Gastroesophageal sphincter (tissue), 4 donors: ENCODE results near the gene CBX7. TPM values are rescaled to one million over a fixed set of nuclear protein-coding genes. Genes with fewer than 3 reads are reported as not detected.

Experiments
- ATAC-seq: fragments of 150-250 bp; one replicate; pipeline ENCODE4 v1.9.1; 2016; ENCODE audit warnings: mild to moderate bottlenecking, moderate library complexity
- H3K27ac ChIP-seq, 4 donors: fragments of 200-600 bp; sonication (generic) in 3 of 4; 1 replicate in 3 of 4; 2 replicates in 1 of 4; pipeline ENCODE4 v1.5.1; 2016 to 2019
- H3K27me3 ChIP-seq: fragments of 200-600 bp; sonication (generic); one replicate; pipeline ENCODE4 v1.5.1; 2019
- H3K36me3 ChIP-seq, 2 donors: fragments of 200-600 bp; sonication (generic); one replicate each; pipeline ENCODE4 v1.5.1; 2019; ENCODE audit warnings: control low read depth in 1 of 2
- H3K4me1 ChIP-seq, 3 donors: fragments of 200-600 bp; sonication (generic); 1 replicate in 2 of 3; 2 replicates in 1 of 3; pipeline ENCODE4 v1.5.1; 2016 to 2019; ENCODE audit warnings: control low read depth in 2 of 3
- H3K4me3 ChIP-seq, 2 donors: fragments of 200-600 bp; sonication (generic); one replicate each; pipeline ENCODE4 v1.5.1; 2019; ENCODE audit warnings: mild to moderate bottlenecking in 1 of 2, moderate library complexity in 1 of 2
- H3K9me3 ChIP-seq, 3 donors: fragments of 200-600 bp; sonication (generic); one replicate each; pipeline ENCODE4 v1.5.1; 2017 to 2019; ENCODE audit warnings: control low read depth in 2 of 3
- CTCF ChIP-seq, 4 experiments: fragments of 200-600 bp in 2 of 4; fragments of 450-650 bp in 2 of 4; sonication (generic) in 1 of 4; IDR thresholded peaks; one replicate each; pipeline ENCODE4 v1.5.1; 2017 to 2019; ENCODE audit warnings: antibody characterized with exemption in 4 of 4, mild to moderate bottlenecking in 2 of 4, moderate library complexity in 2 of 4
- EP300 ChIP-seq: sonication (generic); formaldehyde crosslinking; IDR thresholded peaks from one replicate; pipeline ENCODE4 v1.6.1; 2017; ENCODE audit warnings: antibody characterized with exemption, mild to moderate bottlenecking
- POLR2A ChIP-seq, 2 donors: fragments of 450-650 bp; IDR thresholded peaks; one replicate each; pipeline ENCODE4 v1.6.1; 2017; ENCODE audit warnings: antibody characterized with exemption in 2 of 2, mild to moderate bottlenecking in 2 of 2, moderate library complexity in 1 of 2
- POLR2AphosphoS5 ChIP-seq: sonication (generic); formaldehyde crosslinking; IDR thresholded peaks from one replicate; pipeline ENCODE4 v1.6.1; 2017; ENCODE audit warnings: antibody characterized with exemption
- WGBS, 2 donors: methylation state at CpG; one replicate each; pipeline ENCODE4 v1.1.5; 2018; ENCODE audit warnings: low coverage in 1 of 2; 5-methylcytosine and 5-hydroxymethylcytosine counted together
- total RNA-seq, 4 donors: library from RNA; depleted of rRNA; stranded (reverse); fragments of >200 nt; gene quantifications; one replicate each; pipeline ENCODE4 v1.1.0, GENCODE V29; 2016

CBX7 gene
- total RNA-seq, 4 donors from 2014 or later, result 102 to 223 (median 171) TPM

GRCh38 chr22:39146256-39147101, 6.0 kb downstream of the CBX7 start:
- peaks cover 0 to 91% (median 52%) of the 10 kb centered on the region in 3 donors for H3K4me1 ChIP-seq
- H3K9me3 ChIP-seq, result no peaks in the 10 kb centered on the region
- WGBS, 2 donors, result 46 to 69% methylated on average over 4 of the region's 6 CpGs
- no peak for TF ChIP-seq POLR2A (IDR thresholded peaks at IDR 0.05)
- no peak for TF ChIP-seq CTCF (IDR thresholded peaks at IDR 0.05)
- TF ChIP-seq POLR2AphosphoS5, result no peak
- TF ChIP-seq EP300, result no peak
- no peaks in the 10 kb centered on the region for H3K27me3 ChIP-seq
- H3K4me3 ChIP-seq, result peak overlapping the region; percentile 72 to 91
- H3K27ac ChIP-seq, result peak overlapping the region; percentile 84 to 99 (median 96)
- no peak for ATAC-seq
- H3K36me3 ChIP-seq, result peaks cover 0 to 30% of the 10 kb centered on the region in 2 donors

- peaks cover 0 to 85% (median 39%) of the 10 kb centered on the region in 3 donors for H3K4me1 ChIP-seq
- TF ChIP-seq CTCF (IDR thresholded peaks at IDR 0.05) (no peak), POLR2A (IDR thresholded peaks at IDR 0.05) (no peak), POLR2AphosphoS5 (no peak), EP300 (no peak)
- WGBS, 2 donors, result 18 to 19% methylated on average over 6 to 8 of the region's 22 CpGs
- H3K27me3 ChIP-seq, result no peaks in the 10 kb centered on the region
- H3K9me3 ChIP-seq, result no peaks in the 10 kb centered on the region
- peak; percentile 2 for ATAC-seq
- peaks cover 0 to 41% of the 10 kb centered on the region in 2 donors for H3K36me3 ChIP-seq
- peak overlapping the region in 3 of 4 donors; percentile 94 to 99 (median 99) for H3K27ac ChIP-seq
- peak overlapping the region; percentile 72 to 91 for H3K4me3 ChIP-seq
Measured at GRCh38 chr22:39144101-39144767, 8.2 kb downstream of the CBX7 start.

GRCh38 chr22:39142088-39142680, 10.3 kb downstream of the CBX7 start:
- H3K36me3 ChIP-seq, result peaks cover 0 to 47% of the 10 kb centered on the region in 2 donors
- H3K27ac ChIP-seq, result no peak overlapping the region
- ATAC-seq, result no peak
- no peaks in the 10 kb centered on the region for H3K9me3 ChIP-seq
- TF ChIP-seq POLR2AphosphoS5, result no peak
- TF ChIP-seq CTCF (IDR thresholded peaks at IDR 0.05), result no peak
- TF ChIP-seq POLR2A (IDR thresholded peaks at IDR 0.05), result no peak
- TF ChIP-seq EP300, result no peak
- no peak overlapping the region for H3K4me3 ChIP-seq
- WGBS, 2 donors, result 78 to 96% methylated on average over 5 to 8 of the region's 14 CpGs
- peaks cover 0 to 64% (median 22%) of the 10 kb centered on the region in 3 donors for H3K4me1 ChIP-seq
- H3K27me3 ChIP-seq, result no peaks in the 10 kb centered on the region

- no peak overlapping the region for H3K27ac ChIP-seq
- no peak overlapping the region for H3K4me3 ChIP-seq
- 52 to 74% methylated on average over 3 to 5 of the region's 7 CpGs for WGBS, 2 donors
- ATAC-seq, result no peak
- peaks cover 0 to 59% (median 17%) of the 10 kb centered on the region in 3 donors for H3K4me1 ChIP-seq
- no peaks in the 10 kb centered on the region for H3K27me3 ChIP-seq
- peaks cover 0 to 65% of the 10 kb centered on the region in 2 donors for H3K36me3 ChIP-seq
- TF ChIP-seq CTCF (IDR thresholded peaks at IDR 0.05) (no peak), POLR2A (IDR thresholded peaks at IDR 0.05) (no peak), EP300 (no peak), POLR2AphosphoS5 (no peak)
- no peaks in the 10 kb centered on the region for H3K9me3 ChIP-seq
Measured at GRCh38 chr22:39139933-39140332, 12.5 kb downstream of the CBX7 start.
